GM20000 (cell line): Measurements from ENCODE around the gene ZFYVE9.
"Not testable (repeated sequence)": the region's sequence is repeated elsewhere in the genome, so short reads cannot be mapped to it uniquely, and the experiment has no call there.

Source experiments
- DNase-seq: peaks from one replicate; pipeline ENCODE4 v3.0.0; 2012; ENCODE audit warnings: low spot score
- TF ChIP-seq, protein P1 (sequence below): IDR thresholded peaks from 2 replicates; pipeline ENCODE4 v1.5.1; 2012; ENCODE audit warnings: mild to moderate bottlenecking, control low read depth; ENCODE audit errors: extremely low read depth, missing control alignments

The ZFYVE9 gene

GRCh38 chr1:52368383-52369172 is 226.7 kb downstream of the ZFYVE9 start:
- TF ChIP-seq, protein P1, sequence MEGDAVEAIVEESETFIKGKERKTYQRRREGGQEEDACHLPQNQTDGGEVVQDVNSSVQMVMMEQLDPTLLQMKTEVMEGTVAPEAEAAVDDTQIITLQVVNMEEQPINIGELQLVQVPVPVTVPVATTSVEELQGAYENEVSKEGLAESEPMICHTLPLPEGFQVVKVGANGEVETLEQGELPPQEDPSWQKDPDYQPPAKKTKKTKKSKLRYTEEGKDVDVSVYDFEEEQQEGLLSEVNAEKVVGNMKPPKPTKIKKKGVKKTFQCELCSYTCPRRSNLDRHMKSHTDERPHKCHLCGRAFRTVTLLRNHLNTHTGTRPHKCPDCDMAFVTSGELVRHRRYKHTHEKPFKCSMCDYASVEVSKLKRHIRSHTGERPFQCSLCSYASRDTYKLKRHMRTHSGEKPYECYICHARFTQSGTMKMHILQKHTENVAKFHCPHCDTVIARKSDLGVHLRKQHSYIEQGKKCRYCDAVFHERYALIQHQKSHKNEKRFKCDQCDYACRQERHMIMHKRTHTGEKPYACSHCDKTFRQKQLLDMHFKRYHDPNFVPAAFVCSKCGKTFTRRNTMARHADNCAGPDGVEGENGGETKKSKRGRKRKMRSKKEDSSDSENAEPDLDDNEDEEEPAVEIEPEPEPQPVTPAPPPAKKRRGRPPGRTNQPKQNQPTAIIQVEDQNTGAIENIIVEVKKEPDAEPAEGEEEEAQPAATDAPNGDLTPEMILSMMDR, result no peak
- DNase-seq, result peak; percentile 78

DNA sequence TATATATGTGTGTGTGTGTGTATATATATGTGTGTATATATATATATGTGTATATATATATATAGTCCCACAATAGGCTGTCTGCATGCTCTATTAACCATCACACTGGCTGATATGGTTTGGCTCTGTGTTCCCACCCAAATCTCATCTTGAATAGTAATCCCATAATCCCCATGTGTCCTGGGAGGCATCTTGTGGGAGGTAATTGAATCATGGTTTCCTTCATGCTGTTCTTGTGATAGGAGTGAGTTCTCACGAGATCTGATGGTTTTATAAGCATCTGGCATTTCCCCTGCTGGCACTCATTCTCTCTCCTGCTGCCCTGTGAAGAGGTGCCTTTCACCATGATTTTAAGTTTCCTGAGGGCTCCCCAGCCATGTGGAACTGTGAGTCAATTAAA is 228.0 kb downstream of the ZFYVE9 start:
- DNase-seq, result not testable (repeated sequence)

DNA sequence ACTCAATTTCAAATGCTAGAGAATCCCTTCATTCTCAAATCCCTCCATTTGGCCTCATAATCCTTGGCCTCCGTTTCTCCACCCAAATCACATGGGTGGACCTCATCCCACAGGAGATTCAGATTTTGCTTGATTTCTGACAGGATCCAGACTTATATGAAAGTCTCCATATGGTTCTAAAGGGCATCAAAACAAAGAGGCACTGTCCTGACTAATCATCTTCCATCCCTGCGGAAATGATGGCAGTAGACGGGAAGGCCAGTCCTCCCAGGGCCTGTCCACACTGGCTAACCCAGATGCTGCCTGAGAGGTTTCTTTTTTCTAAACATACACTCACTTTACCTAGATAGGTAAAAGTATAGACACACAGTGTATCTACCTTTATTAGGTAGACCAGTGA is 243.5 kb downstream of the ZFYVE9 start:
- no peak for DNase-seq
- TF ChIP-seq, protein P1, result no peak

- TF ChIP-seq, protein P1, result no peak
- DNase-seq, result no peak
Observed at GRCh38 chr1:52386458-52386857, 244.6 kb downstream of the ZFYVE9 start.

DNA sequence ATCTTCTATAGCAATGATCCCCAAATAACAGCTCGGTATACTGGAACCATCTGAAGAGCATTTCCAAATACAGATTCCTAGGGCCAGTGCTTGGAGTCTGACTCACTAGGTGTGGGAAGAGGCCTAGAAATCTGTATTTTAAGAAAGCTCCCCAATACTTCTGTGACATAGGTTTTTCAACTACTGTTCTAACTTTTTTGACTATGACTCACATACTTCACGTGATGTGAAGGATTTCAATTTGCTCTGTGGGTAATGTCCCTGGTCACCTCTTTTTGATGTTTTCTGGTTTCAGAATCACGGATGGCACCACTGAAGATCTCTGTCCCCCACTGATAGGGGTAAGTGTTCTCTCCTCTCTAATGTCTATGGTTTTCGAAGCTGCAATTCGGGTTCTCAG is 251.3 kb downstream of the ZFYVE9 start:
- DNase-seq, result no peak
- TF ChIP-seq, protein P1, result no peak
